ENCODE results near the gene DYNC1LI2.

Gene DYNC1LI2

GRCh38 chr16:66706506-66706880 is 44.9 kb downstream of the DYNC1LI2 start:
- Histone ChIP-seq H3K4me3 (ENCODE audit: low read depth, low read length) (no peak overlapping the region), H3K36me3 (ENCODE audit: control insufficient read depth, insufficient read depth, low read length) (no peaks in the 10 kb centered on the region), H3K4me1 (ENCODE audit: control insufficient read depth, insufficient read depth, low read length) (no peaks in the 10 kb centered on the region), H3K9me3 (ENCODE audit: control insufficient read depth, insufficient read depth, low read length) (no peaks in the 10 kb centered on the region), H3K9ac (ENCODE audit: low read depth, low read length) (no peak overlapping the region), H3K27me3 (ENCODE audit: control insufficient read depth, insufficient read depth, low read length) (no peaks in the 10 kb centered on the region)

DNA sequence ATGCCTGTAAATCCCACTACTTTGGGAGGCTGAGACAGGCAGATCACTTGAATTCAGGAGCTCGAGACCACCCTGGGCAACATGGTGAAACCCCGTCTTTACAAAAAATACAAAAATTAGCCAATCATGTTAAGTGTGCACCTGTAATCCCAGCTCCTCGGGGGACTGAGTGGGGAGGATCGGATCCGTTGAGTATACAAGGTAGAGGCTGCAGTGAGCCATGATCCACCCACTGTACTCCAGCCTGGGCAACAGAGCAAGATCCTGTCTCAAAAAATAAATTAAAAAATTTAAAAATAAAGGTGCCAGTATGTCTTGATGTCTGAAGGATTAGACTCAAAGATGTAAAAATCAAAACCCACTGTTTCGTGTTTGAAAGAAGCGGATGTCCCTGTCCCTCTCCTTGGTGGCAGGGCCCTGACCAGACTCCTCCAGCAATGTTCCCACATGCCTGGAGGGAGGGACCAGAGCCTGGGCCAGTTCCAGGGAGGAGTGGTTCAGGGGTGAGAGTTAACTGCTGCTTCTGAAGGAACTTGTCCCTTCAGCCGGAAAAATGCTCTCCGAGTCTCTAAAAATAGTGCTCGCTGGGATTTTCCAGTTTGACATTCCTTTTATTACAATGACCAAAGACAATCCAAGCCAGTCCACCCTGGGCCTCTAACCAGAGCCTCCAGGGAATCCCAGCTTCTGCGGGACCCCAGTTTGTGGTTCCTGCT is 45.5 kb downstream of the DYNC1LI2 start:
- Histone ChIP-seq H3K4me3 (ENCODE audit: low read depth, low read length) (no peak overlapping the region), H3K36me3 (ENCODE audit: control insufficient read depth, insufficient read depth, low read length) (no peaks in the 10 kb centered on the region), H3K9me3 (ENCODE audit: control insufficient read depth, insufficient read depth, low read length) (no peaks in the 10 kb centered on the region), H3K4me1 (ENCODE audit: control insufficient read depth, insufficient read depth, low read length) (no peaks in the 10 kb centered on the region), H3K27me3 (ENCODE audit: control insufficient read depth, insufficient read depth, low read length) (no peaks in the 10 kb centered on the region), H3K9ac (ENCODE audit: low read depth, low read length) (no peak overlapping the region)

DNA sequence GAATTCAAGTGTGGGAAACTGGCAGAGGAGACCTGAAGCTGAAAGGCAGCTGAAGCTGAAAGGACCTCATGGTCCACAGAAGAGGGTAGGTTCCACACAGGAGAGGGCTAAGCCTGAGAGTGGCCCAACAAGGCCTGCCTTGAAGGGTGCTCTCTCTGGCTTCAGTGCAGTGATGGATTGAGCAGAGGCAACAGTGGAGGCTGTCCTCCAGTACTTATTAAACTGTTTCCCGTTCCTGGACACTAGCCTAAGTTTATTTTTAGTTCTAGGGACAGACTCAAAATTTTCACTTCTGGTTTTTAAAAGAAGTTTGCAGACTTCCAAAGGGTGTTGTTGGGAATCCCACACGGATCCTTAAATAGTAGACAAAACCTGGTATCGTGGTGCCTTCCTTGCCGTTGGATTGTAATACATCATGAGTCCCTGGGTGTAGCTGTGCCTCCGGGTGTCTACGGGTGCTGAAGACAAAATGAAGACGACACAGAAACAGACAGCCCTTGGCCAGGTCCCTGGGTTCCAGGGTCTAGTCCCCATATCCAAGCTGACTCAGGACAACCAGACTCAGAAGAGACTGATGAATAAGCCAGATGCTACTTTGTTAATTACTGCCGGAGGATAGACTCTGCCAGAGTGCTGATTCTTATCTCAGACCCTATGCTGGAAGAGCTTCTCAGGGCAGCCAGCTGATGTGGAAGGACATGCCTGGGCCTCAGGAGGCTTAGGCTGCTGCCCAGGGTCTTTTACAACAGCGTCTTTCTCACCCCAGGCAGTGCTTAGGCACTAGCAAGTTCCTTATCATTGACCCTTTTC is 47.8 kb downstream of the DYNC1LI2 start:
- no peaks in the 10 kb centered on the region for H3K36me3 ChIP-seq (ENCODE audit: control insufficient read depth, insufficient read depth, low read length)
- H3K4me1 ChIP-seq (ENCODE audit: control insufficient read depth, insufficient read depth, low read length) = no peaks in the 10 kb centered on the region
- no peak overlapping the region for H3K4me3 ChIP-seq (ENCODE audit: low read depth, low read length)
- H3K27me3 ChIP-seq (ENCODE audit: control insufficient read depth, insufficient read depth, low read length) = no peaks in the 10 kb centered on the region
- H3K9ac ChIP-seq (ENCODE audit: low read depth, low read length) = no peak overlapping the region
- H3K9me3 ChIP-seq (ENCODE audit: control insufficient read depth, insufficient read depth, low read length) = no peaks in the 10 kb centered on the region

GRCh38 chr16:66701516-66701915 is 49.9 kb downstream of the DYNC1LI2 start:
- Histone ChIP-seq H3K9ac (ENCODE audit: low read depth, low read length) (no peak overlapping the region), H3K36me3 (ENCODE audit: control insufficient read depth, insufficient read depth, low read length) (no peaks in the 10 kb centered on the region), H3K9me3 (ENCODE audit: control insufficient read depth, insufficient read depth, low read length) (no peaks in the 10 kb centered on the region), H3K27me3 (ENCODE audit: control insufficient read depth, insufficient read depth, low read length) (no peaks in the 10 kb centered on the region), H3K4me1 (ENCODE audit: control insufficient read depth, insufficient read depth, low read length) (peaks cover 2% of the 10 kb centered on the region), H3K4me3 (ENCODE audit: low read depth, low read length) (no peak overlapping the region)

- Histone ChIP-seq H3K36me3 (ENCODE audit: control insufficient read depth, insufficient read depth, low read length) (no peaks in the 10 kb centered on the region), H3K4me1 (ENCODE audit: control insufficient read depth, insufficient read depth, low read length) (peaks cover 2% of the 10 kb centered on the region), H3K4me3 (ENCODE audit: low read depth, low read length) (no peak overlapping the region), H3K27me3 (ENCODE audit: control insufficient read depth, insufficient read depth, low read length) (no peaks in the 10 kb centered on the region), H3K9me3 (ENCODE audit: control insufficient read depth, insufficient read depth, low read length) (no peaks in the 10 kb centered on the region), H3K9ac (ENCODE audit: low read depth, low read length) (no peak overlapping the region)
These were observed 50.4 kb downstream of the DYNC1LI2 start for GRCh38 chr16:66701026-66701425.

GRCh38 chr16:66699898-66700297 is 51.5 kb downstream of the DYNC1LI2 start:
- no peaks in the 10 kb centered on the region for H3K36me3 ChIP-seq (ENCODE audit: control insufficient read depth, insufficient read depth, low read length)
- H3K9me3 ChIP-seq (ENCODE audit: control insufficient read depth, insufficient read depth, low read length) = no peaks in the 10 kb centered on the region
- no peak overlapping the region for H3K4me3 ChIP-seq (ENCODE audit: low read depth, low read length)
- no peaks in the 10 kb centered on the region for H3K27me3 ChIP-seq (ENCODE audit: control insufficient read depth, insufficient read depth, low read length)
- peaks cover 9% of the 10 kb centered on the region for H3K4me1 ChIP-seq (ENCODE audit: control insufficient read depth, insufficient read depth, low read length)
- H3K9ac ChIP-seq (ENCODE audit: low read depth, low read length) = no peak overlapping the region

DNA sequence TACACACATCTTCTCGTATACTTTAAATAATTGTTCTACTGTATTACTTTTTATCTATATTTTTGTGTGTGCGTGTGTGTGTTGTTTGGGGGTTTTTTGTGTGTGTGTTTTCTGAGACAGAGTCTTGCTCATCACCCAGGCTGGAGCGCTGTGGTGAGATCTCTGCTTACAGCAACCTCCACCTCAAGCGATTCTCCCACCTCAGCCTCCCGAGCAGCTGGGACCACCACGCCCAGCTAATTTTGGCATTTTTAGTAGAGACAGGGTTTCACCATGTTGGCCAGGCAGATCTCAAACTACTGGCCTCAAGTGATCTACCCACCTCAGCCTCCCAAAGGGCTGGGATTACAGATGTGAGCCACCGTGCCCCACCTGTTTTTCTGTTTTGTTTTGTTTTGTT is 53.4 kb downstream of the DYNC1LI2 start:
- no peaks in the 10 kb centered on the region for H3K9me3 ChIP-seq (ENCODE audit: control insufficient read depth, insufficient read depth, low read length)
- H3K4me3 ChIP-seq (ENCODE audit: low read depth, low read length) = no peak overlapping the region
- peaks cover 12% of the 10 kb centered on the region for H3K4me1 ChIP-seq (ENCODE audit: control insufficient read depth, insufficient read depth, low read length)
- H3K9ac ChIP-seq (ENCODE audit: low read depth, low read length) = no peak overlapping the region
- no peaks in the 10 kb centered on the region for H3K36me3 ChIP-seq (ENCODE audit: control insufficient read depth, insufficient read depth, low read length)
- no peaks in the 10 kb centered on the region for H3K27me3 ChIP-seq (ENCODE audit: control insufficient read depth, insufficient read depth, low read length)

DNA sequence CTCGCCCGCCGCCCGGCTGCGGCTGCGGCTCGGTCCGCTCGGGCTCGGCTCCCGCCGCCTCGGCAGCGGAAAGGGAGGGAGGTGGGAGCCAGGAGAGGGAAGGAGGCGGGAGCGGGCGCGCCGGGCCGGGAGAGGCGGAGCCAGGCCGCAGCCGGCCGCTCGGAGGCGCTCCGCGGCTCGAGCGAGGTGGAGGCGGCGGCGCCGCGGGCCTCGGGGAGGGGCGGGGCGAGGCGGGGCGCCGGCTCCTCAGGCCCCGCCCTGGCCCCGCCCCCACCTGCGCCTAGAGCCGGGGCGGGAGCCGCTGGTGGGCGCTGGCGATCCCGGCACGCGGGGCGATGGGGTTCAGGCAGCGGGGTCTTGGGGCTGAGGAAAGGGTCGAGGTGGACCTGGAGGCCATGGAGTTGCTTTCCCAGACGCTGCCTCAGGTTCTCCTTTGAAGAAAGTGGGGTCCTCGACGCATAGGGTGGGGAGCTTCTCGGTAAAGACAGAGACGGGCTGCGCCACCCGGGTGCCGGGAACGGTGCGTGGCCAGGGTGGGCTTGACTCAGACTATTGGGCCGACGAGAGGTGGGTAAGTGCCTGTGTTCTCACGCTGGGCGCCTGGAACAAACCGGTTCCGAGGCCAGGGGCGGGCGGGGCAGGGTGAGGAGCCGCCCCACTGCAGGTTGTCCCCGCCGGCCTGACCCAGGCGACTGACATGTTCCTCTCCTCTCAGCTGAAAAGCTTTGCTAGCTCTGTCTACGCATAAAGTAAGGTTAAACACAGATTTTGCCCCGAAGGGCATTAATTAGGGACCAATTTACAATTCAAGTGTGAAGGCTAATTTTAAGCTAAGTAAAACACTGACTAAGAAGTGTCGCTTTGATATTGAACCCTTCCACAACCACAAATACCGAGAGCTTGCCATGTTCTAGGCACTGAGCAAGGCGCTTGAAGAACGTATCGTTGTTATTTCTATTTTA is 54.5 kb downstream of the DYNC1LI2 start, which contains the start of gene CMTM4:
Gene CMTM4, minus strand, starts transcription at position 75 of the 962 bp plus-strand sequence. CDS start 218 bp downstream, outside the sequence.
- Histone ChIP-seq H3K4me1 (ENCODE audit: control insufficient read depth, insufficient read depth, low read length) (peaks cover 12% of the 10 kb centered on the region), H3K9ac (ENCODE audit: low read depth, low read length) (peak within 1 kb of the TSS; percentile 84), H3K4me3 (ENCODE audit: low read depth, low read length) (peak within 1 kb of the TSS; percentile 79), H3K36me3 (ENCODE audit: control insufficient read depth, insufficient read depth, low read length) (no peaks in the 10 kb centered on the region), H3K27me3 (ENCODE audit: control insufficient read depth, insufficient read depth, low read length) (no peaks in the 10 kb centered on the region), H3K9me3 (ENCODE audit: control insufficient read depth, insufficient read depth, low read length) (no peaks in the 10 kb centered on the region)

- Histone ChIP-seq H3K4me3 (ENCODE audit: low read depth, low read length) (peak overlapping the region; percentile 60), H3K36me3 (ENCODE audit: control insufficient read depth, insufficient read depth, low read length) (no peaks in the 10 kb centered on the region), H3K4me1 (ENCODE audit: control insufficient read depth, insufficient read depth, low read length) (peaks cover 12% of the 10 kb centered on the region), H3K9ac (ENCODE audit: low read depth, low read length) (peak overlapping the region; percentile 83), H3K27me3 (ENCODE audit: control insufficient read depth, insufficient read depth, low read length) (no peaks in the 10 kb centered on the region), H3K9me3 (ENCODE audit: control insufficient read depth, insufficient read depth, low read length) (no peaks in the 10 kb centered on the region)
These were observed 55.3 kb downstream of the DYNC1LI2 start for GRCh38 chr16:66695935-66696668.

DNA sequence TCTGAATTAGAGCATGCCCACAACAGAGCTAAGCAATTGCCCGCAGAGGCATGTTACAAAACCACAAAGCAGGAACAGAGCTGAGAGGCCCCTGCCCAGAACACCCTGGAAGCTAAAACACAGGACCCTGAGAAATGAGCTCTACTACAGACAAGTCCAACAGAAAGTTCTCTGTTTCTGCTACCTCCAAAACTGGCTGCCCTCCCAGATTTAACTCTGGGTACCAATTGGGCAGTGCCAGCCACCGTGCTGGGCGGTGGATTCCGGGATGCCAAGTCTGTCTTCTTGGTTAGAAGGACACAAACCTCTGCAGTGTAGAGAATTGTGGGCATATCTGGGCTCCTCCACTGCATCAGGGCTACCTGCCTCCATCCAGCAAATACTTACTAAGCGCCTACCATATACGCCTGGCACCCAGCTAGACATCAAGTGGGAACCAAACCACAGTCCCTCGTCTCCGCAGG is 55.9 kb downstream of the DYNC1LI2 start:
- peak overlapping the region; percentile 83 for H3K9ac ChIP-seq (ENCODE audit: low read depth, low read length)
- peaks cover 13% of the 10 kb centered on the region for H3K4me1 ChIP-seq (ENCODE audit: control insufficient read depth, insufficient read depth, low read length)
- H3K4me3 ChIP-seq (ENCODE audit: low read depth, low read length) = peak overlapping the region; percentile 60

DNA sequence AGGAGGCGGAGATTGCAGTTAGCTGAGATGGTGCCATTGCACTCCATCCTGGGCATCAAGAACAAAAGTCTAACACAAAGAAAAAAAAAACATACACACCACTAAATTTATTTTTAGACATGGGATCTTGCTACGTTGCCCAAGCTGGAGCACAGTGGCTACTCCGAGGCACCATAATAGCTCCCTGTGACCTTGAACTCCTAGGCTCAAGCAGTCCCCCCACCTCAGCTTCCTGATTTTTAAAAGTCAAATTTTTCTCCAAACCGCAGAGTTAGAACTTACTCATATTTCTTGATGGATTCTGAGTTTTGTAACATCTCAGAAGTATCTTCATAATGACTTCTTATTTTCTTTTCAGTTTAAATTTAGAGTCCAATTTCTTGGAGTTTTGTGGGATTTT is 58.3 kb downstream of the DYNC1LI2 start:
- no peaks in the 10 kb centered on the region for H3K27me3 ChIP-seq (ENCODE audit: control insufficient read depth, insufficient read depth, low read length)
- H3K9me3 ChIP-seq (ENCODE audit: control insufficient read depth, insufficient read depth, low read length) = no peaks in the 10 kb centered on the region
- H3K4me1 ChIP-seq (ENCODE audit: control insufficient read depth, insufficient read depth, low read length) = peaks cover 15% of the 10 kb centered on the region
- H3K36me3 ChIP-seq (ENCODE audit: control insufficient read depth, insufficient read depth, low read length) = no peaks in the 10 kb centered on the region
- H3K9ac ChIP-seq (ENCODE audit: low read depth, low read length) = no peak overlapping the region
- H3K4me3 ChIP-seq (ENCODE audit: low read depth, low read length) = no peak overlapping the region

More for the DNA sequence above, 55.9 kb downstream of the DYNC1LI2 start:
- H3K36me3 ChIP-seq (ENCODE audit: control insufficient read depth, insufficient read depth, low read length) = no peaks in the 10 kb centered on the region
- no peaks in the 10 kb centered on the region for H3K9me3 ChIP-seq (ENCODE audit: control insufficient read depth, insufficient read depth, low read length)
- no peaks in the 10 kb centered on the region for H3K27me3 ChIP-seq (ENCODE audit: control insufficient read depth, insufficient read depth, low read length)

Data from iPS-15b (cell line).